Measurements from ENCODE around the gene SOX15. TPM values are rescaled to one million over a fixed set of nuclear protein-coding genes. Genes with fewer than 3 reads are reported as not detected.
A peak's percentile ranks its signal among the peaks of the same experiment; 100 is the strongest.
"Not testable (repeated sequence)": the region's sequence is repeated elsewhere in the genome, so short reads cannot be mapped to it uniquely, and the experiment has no call there.

Gene SOX15
- total RNA-seq, 2 donors from 2014 or later = 3.0 to 4.7 TPM

- intact Hi-C loops (cut with DNase I) = no loop called here
- ATAC-seq = no peak
Measured at GRCh38 chr17:7613769-7614424, 24.0 kb upstream of the SOX15 start.

DNA sequence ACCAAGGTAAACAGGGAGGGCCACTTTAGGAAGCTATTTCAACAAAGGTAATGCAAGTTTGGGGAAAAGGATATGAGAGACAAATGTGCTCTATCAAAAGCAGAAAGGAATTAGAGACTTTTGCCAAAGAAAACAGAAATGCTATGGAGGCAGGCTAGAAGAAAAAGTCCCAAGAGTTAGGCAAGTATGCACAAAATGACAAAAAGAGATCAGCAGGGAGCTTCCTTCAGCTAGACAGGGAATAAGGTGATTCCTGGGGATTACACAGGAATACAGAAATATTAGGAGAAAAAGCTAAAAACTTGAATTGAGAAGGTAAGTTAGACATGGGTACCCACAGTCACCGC lies 22.4 kb upstream of the SOX15 start:
- DNase-seq = no peak
- intact Hi-C loops (cut with DNase I) = no loop called here
- ATAC-seq = no peak

More at GRCh38 chr17:7613769-7614424, 24.0 kb upstream of the SOX15 start:
- no peak for DNase-seq

GRCh38 chr17:7611635-7612293 lies 21.9 kb upstream of the SOX15 start:
- intact Hi-C loops (cut with DNase I) = no loop called here
- ATAC-seq (no peak), DNase-seq (no peak)

- intact Hi-C loops (cut with DNase I) = no loop called here
- ATAC-seq (no peak), DNase-seq (no peak)
Measured at GRCh38 chr17:7610641-7611040, 20.7 kb upstream of the SOX15 start.

- intact Hi-C loops (cut with DNase I) = no loop called here
- ATAC-seq = peak; percentile 94
- DNase-seq = no peak
Measured at GRCh38 chr17:7606280-7606679, 16.4 kb upstream of the SOX15 start.

DNA sequence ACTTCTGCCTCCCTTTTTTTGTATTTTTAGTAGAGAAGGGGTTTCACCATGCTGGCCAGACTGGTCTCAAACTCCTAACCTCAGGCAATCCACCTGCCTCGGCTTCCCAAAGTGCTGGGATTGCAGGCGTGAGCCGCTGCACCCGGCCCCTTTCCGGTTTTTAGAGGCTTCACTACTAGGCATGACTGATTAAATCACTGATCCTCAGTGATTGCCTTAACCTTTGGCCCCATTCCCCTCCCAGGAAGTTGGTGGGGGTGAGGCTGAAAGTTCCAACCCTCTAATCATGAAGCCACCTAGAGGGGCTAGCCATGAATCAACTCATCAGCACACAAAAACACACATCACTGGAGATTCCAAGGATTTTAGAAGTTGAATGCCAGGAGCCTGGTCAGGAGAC lies 7.7 kb upstream of the SOX15 start:
- intact Hi-C loops (cut with DNase I); DNase-seq; ATAC-seq: not testable (repeated sequence)

GRCh38 chr17:7593296-7593695 lies 3.4 kb upstream of the SOX15 start:
- no peak for DNase-seq
- ATAC-seq = no peak
- intact Hi-C loops (cut with DNase I) = no loop called here

DNA sequence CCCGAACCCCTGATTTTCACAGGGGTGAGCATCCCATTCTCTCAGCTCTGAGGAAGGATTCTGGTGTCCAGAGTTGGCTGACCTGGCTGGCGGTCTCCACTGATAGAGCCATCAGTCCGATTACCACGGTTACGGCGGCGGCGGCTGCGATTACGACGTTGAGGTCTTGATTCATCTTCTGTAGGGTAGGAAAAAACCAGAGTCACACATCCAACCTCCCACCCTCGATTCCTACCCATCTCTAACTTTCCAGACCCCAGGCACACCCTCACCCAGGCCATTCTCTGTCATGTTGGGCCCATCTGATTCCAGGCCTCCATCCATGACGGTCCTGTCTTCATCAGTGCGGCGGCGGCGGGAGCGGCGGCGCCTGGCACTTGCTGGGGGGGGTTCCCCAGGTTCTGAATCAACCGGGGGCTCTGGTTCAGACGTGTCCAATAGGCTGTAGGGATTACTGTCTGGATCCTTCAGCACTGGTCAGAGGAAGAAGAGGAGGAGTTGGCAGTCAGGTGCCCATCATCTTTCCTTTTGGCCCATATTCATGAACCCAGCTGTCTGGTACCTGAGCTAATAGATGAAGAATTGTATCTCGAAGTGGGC lies 2.6 kb upstream of the SOX15 start:
- no peak for ATAC-seq
- DNase-seq = no peak
- intact Hi-C loops (cut with DNase I) = no loop called here

GRCh38 chr17:7591596-7591995 lies 1.7 kb upstream of the SOX15 start:
- intact Hi-C loops (cut with DNase I) = no loop called here
- DNase-seq (no peak), ATAC-seq (no peak)

DNA sequence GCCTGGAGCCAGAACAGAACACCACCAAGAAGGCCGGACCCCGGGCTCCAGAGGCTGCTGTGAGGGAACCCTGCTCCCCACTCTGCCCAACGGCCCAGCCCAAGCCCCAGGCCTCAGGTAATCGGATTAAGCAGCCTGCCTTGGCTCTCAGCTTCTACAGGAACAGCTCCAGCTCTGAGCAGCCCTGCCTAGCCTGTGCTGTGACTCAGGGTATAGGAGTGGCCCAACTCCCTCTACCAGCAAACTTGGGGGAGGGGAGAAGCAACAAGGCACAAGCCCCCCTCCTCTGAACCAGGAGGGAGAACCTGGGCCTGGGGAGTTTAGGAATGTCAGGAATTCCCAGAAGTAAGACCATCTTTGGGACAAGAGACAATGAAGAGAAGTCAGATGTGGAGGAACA lies 849 bp upstream of the SOX15 start:
- DNase-seq (no peak), ATAC-seq (peak in 1 of 2 donors; percentile 31)
- intact Hi-C loops (cut with DNase I) = no loop called here

- ATAC-seq = peak; percentile 82 to 91
- DNase-seq = peak; percentile 89
- intact Hi-C loops (cut with DNase I) = no loop called here
Measured at GRCh38 chr17:7589204-7589868, 558 bp downstream of the SOX15 start.

- ATAC-seq (peak; percentile 2 to 3), DNase-seq (no peak)
- intact Hi-C loops (cut with DNase I) = no loop called here
Measured at GRCh38 chr17:7588553-7589203, 1.2 kb downstream of the SOX15 start.

DNA sequence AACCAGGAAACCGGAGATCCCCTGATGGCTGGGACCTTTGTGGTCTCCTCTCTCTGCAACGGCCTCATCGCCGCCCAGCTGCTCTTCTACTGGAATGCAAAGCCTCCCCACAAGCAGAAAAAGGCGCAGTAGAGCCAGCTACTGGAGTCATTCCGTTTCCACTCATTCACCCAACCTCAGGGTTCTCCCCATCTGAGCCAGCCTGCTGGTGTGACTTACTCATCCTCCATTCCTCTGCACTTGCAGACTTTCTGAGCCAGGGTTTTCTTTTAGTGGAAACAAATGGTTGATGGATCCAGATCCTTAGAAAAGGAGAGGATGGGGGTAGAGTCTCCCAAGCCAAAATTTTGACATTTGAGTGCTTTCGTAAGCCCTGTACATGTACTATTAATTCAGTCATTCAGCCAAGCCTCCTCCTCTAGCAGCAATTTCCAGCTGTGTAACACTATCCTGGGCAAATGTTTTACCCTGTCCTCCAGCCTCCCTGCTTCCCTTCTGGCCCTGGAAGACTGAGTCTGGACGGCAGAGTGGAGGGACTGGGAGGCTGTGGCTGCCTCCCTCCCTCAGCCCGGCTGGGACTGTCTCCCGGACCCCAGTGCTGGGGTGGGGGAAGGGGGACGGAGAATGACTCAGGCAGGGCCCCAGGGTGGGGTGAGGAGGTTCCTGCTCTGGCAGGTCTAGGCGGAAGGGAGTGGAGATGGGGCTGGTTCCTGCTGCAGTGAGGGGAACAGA lies 2.3 kb downstream of the SOX15 start:
- DNase-seq (no peak), ATAC-seq (no peak)
- intact Hi-C loops (cut with DNase I) = no loop called here

DNA sequence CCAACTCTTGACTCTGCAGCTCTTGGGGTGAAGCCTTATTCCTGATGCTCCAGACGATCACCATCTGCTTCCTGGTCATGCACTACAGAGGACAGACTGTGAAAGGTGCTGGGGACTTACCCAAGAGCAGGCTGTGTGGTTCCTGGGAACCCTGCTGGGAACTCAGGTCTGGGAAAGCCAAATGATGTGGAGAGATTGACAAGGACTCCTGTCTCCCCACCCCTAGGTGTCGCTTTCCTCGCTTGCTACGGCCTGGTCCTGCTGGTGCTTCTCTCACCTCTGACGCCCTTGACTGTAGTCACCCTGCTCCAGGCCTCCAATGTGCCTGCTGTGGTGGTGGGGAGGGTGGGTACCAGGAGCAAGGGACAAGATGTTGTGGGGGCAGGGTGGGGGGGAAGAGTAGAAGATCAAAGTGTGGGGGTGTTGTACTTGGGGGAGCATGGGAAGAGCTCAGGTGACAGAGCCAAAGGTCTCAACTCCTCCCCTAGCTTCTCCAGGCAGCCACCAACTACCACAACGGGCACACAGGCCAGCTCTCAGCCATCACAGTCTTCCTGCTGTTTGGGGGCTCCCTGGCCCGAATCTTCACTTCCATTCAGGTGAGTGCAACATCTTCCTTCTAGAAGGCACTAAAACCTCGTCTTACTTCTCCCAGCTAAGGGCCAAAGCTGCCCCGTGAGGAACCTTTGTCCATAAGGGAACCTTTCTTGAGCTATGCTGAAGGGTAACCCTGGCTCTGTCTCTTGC lies 3.0 kb downstream of the SOX15 start:
- ATAC-seq (no peak), DNase-seq (no peak)
- intact Hi-C loops (cut with DNase I) = no loop called here

GRCh38 chr17:7583253-7584109 lies 6.4 kb downstream of the SOX15 start, which contains the start of gene MPDU1:
TSS of gene MPDU1 (plus strand) at chr17:7583852. CDS start at chr17:7583863, 11 bp downstream.
- ATAC-seq (peak; percentile 85 to 89), DNase-seq (peak; percentile 97)
- intact Hi-C loops (cut with DNase I) = no loop called here

GRCh38 chr17:7582396-7583252 lies 7.3 kb downstream of the SOX15 start:
- intact Hi-C loops (cut with DNase I) = no loop called here
- DNase-seq (peak; percentile 53), ATAC-seq (no peak)
